KMS-11 (cell line): ENCODE measurements around the gene FHOD1.

Experiments
- H2AFZ ChIP-seq: fragments of 200-600 bp; sonication (generic); 2 replicates; pipeline ENCODE4 v1.6.1; 2016; ENCODE audit warnings: antibody characterized with exemption, mixed run types, low read depth
- H3K27ac ChIP-seq: fragments of 200-600 bp; sonication (generic); 2 replicates; pipeline ENCODE4 v1.6.1; 2016; ENCODE audit warnings: mild to moderate bottlenecking, mixed run types
- H3K27me3 ChIP-seq: fragments of 200-600 bp; sonication (generic); 2 replicates; pipeline ENCODE4 v1.6.1; 2017; ENCODE audit warnings: mild to moderate bottlenecking, low read depth, mixed run types, moderate library complexity; ENCODE audit not compliant: insufficient read depth
- H3K36me3 ChIP-seq: fragments of 200-600 bp; sonication (generic); 2 replicates; pipeline ENCODE4 v1.6.1; 2017; ENCODE audit warnings: mild to moderate bottlenecking, mixed run types; ENCODE audit not compliant: insufficient read depth
- H3K4me1 ChIP-seq: fragments of 200-600 bp; sonication (generic); 2 replicates; pipeline ENCODE4 v1.6.1; 2016; ENCODE audit warnings: mild to moderate bottlenecking, low read depth, mixed run types; ENCODE audit not compliant: poor library complexity, severe bottlenecking
- H3K4me2 ChIP-seq: fragments of 200-600 bp; sonication (generic); 2 replicates; pipeline ENCODE4 v1.7.0; 2016; ENCODE audit warnings: mild to moderate bottlenecking, mixed run types
- H3K4me3 ChIP-seq: fragments of 200-600 bp; sonication (generic); IDR thresholded peaks from 2 replicates; pipeline ENCODE4 v1.6.1; 2017; ENCODE audit warnings: low read depth, low read length, mixed read lengths; ENCODE audit not compliant: insufficient read depth
- H3K79me2 ChIP-seq: fragments of 200-600 bp; sonication (generic); 2 replicates; pipeline ENCODE4 v1.6.1; 2016; ENCODE audit warnings: low read depth, mixed run types; ENCODE audit not compliant: insufficient read depth
- H3K9ac ChIP-seq: fragments of 200-600 bp; sonication (generic); 2 replicates; pipeline ENCODE4 v1.6.1; 2016; ENCODE audit warnings: mild to moderate bottlenecking, mixed run types
- H4K20me1 ChIP-seq: fragments of 200-600 bp; sonication (generic); 2 replicates; pipeline ENCODE4 v1.6.1; 2016; ENCODE audit warnings: mild to moderate bottlenecking, mixed run types; ENCODE audit not compliant: insufficient read depth
- CTCF ChIP-seq: fragments of 200-600 bp; sonication (generic); conservative IDR thresholded peaks from 2 replicates; pipeline ENCODE4 v1.6.1; 2017; ENCODE audit warnings: low read depth, mild to moderate bottlenecking, antibody characterized with exemption, low read length, moderate library complexity, mixed read lengths

FHOD1 gene

GRCh38 chr16:67226295-67226803, 20.9 kb downstream of the FHOD1 start:
- no peaks in the 10 kb centered on the region for H3K27me3 ChIP-seq
- no peak overlapping the region for H3K27ac ChIP-seq
- peak overlapping the region; percentile 81 for H2AFZ ChIP-seq
- TF ChIP-seq CTCF: no peak
- H3K4me2 ChIP-seq: peak overlapping the region; percentile 86
- peaks cover 16% of the 10 kb centered on the region for H3K79me2 ChIP-seq
- peaks cover 10% of the 10 kb centered on the region for H3K4me1 ChIP-seq
- H3K9ac ChIP-seq: peak overlapping the region; percentile 39; the same call in 1 of the 2 replicates
- no peak overlapping the region for H3K4me3 ChIP-seq
- no peaks in the 10 kb centered on the region for H4K20me1 ChIP-seq
- H3K36me3 ChIP-seq: no peaks in the 10 kb centered on the region

- H3K27me3 ChIP-seq: no peaks in the 10 kb centered on the region
- H3K36me3 ChIP-seq: no peaks in the 10 kb centered on the region
- H3K27ac ChIP-seq: no peak overlapping the region
- H3K79me2 ChIP-seq: peaks cover 16% of the 10 kb centered on the region
- H4K20me1 ChIP-seq: no peaks in the 10 kb centered on the region
- TF ChIP-seq CTCF: no peak
- H3K9ac ChIP-seq: no peak overlapping the region
- no peak overlapping the region for H3K4me2 ChIP-seq
- H2AFZ ChIP-seq: no peak overlapping the region
- no peak overlapping the region for H3K4me3 ChIP-seq
- H3K4me1 ChIP-seq: peaks cover 10% of the 10 kb centered on the region
Observed at GRCh38 chr16:67223992-67224391, 23.3 kb downstream of the FHOD1 start.

- Histone ChIP-seq H3K4me3 (no peak overlapping the region), H3K4me1 (no peaks in the 10 kb centered on the region), H2AFZ (no peak overlapping the region), H4K20me1 (no peaks in the 10 kb centered on the region), H3K27ac (no peak overlapping the region), H3K4me2 (no peak overlapping the region), H3K79me2 (no peaks in the 10 kb centered on the region), H3K27me3 (no peaks in the 10 kb centered on the region), H3K9ac (no peak overlapping the region), H3K36me3 (no peaks in the 10 kb centered on the region)
- no peak for TF ChIP-seq CTCF
Observed at GRCh38 chr16:67216612-67217490, 30.4 kb downstream of the FHOD1 start.

- Histone ChIP-seq H4K20me1 (no peaks in the 10 kb centered on the region), H3K4me3 (no peak overlapping the region), H3K4me1 (no peaks in the 10 kb centered on the region), H2AFZ (no peak overlapping the region), H3K27me3 (no peaks in the 10 kb centered on the region), H3K79me2 (no peaks in the 10 kb centered on the region), H3K36me3 (no peaks in the 10 kb centered on the region), H3K9ac (no peak overlapping the region), H3K4me2 (no peak overlapping the region), H3K27ac (no peak overlapping the region)
- no peak for TF ChIP-seq CTCF
Observed at GRCh38 chr16:67215706-67216105, 31.6 kb downstream of the FHOD1 start.
